HG03520 (cell line): ENCODE data around the gene HBEGF.

Source experiments
- ATAC-seq: cut with Tn5 transposase; IDR thresholded peaks from one replicate; pipeline ENCODE4 v1.9.1; 2021; ENCODE audit warnings: mild to moderate bottlenecking, moderate library complexity; ENCODE audit not compliant: unreplicated experiment

HBEGF gene, protein sequence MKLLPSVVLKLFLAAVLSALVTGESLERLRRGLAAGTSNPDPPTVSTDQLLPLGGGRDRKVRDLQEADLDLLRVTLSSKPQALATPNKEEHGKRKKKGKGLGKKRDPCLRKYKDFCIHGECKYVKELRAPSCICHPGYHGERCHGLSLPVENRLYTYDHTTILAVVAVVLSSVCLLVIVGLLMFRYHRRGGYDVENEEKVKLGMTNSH

DNA sequence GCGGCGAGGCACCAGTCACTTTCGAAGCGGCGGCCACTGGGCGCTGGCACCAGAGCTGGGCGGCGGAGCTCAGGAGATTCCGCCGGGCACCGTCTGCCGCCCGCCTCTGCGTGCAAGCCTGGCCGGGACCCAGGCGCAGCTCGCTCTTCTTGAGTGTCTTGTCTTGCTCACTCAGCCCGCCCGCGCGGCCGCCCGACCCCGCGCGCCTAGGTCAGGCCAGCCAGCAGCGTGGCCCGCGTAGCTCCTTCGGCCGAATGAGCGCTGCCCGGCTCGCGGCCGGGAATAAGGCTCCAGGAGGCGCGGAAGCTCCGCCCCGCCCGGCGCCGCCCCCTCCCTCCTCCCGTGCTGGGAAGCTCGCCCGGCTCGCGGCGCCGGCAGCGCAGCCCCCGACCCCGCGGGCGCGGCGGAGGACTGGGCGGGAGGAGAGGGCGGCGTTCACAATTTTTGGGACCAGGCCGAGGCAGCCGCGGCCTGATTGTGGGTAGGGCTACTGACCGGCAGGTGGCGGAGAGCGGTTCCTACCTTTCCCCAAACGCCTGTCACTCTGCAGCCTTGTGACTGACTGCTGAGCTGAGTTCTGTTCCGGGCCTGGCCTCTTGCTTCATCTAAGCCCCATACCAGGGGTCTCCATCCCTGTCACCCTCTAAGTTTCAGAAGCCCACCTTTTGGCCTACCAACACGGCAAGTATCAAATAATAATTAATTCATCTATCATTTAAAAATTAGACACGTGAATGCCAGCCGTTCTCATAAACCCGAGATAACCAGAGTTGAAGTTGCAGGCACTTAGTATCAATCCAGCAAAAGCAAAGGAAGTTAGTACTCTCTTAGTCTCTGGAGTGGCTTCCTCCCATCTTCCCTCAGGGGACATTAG, at the start of gene HBEGF:
Gene HBEGF (minus strand): TSS at position 256 of the 874 bp plus-strand sequence. CDS start 275 bp downstream, outside the sequence.
- peak; percentile 81 for ATAC-seq

GRCh38 chr5:140393738-140394137, 47.3 kb upstream of the HBEGF start:
- no peak for ATAC-seq

DNA sequence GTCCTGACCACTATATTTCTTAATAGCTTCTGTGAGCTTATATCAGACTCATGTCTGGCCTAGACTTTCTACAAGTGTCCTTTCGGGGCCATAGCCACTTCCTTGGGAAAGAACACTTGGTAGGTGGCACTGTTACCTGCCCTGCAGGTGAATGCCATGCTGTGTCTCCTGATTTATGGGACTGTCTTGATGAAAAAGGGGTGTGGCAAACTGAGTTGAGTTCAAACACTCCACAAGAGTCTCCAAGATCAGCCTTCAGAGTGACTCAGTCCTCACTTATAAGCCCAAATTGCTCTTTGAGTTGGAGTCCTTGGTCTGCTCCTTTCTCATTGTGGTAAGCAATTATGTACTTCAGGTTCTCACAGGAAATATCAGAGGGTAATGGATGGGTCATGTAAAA, 45.3 kb upstream of the HBEGF start:
- ATAC-seq = no peak

DNA sequence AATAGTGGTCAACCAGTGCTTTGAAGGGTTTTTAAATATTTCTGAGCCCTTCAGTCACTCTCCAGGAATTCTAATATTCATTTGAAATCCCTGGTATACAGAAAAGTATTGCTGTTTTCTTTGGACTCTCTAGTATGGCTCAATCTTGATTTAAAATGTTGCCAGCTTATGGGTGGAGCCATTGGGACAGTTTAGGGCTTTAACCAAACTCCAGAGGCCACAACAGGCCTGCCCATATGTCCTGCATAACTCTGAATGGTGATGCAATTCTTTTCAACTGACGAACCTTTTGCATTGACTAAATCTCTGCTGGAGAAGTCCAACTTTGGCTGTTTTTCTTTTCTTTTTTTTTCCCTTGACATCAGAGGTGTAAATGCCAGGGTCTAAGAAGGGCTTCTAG, 44.9 kb upstream of the HBEGF start:
- ATAC-seq = no peak

DNA sequence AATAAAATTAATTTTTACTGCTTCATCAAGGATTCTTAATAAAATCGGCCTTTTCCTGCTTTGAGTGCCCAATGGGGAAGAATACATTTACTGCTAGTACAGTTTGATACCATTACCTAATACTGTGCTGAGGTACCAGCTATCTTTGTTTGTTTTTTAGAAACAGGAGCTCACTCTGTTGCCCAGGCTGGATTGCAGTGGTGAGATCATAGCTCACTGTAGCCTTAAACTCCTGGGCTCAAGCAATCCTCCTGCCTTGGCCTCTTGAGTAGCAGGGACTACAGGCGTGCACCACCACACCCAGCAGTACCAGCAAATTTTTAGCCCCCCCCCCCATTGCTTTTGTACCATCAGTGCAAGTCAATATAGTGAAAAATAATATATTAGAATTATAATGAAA, 41.6 kb upstream of the HBEGF start:
- no peak for ATAC-seq

DNA sequence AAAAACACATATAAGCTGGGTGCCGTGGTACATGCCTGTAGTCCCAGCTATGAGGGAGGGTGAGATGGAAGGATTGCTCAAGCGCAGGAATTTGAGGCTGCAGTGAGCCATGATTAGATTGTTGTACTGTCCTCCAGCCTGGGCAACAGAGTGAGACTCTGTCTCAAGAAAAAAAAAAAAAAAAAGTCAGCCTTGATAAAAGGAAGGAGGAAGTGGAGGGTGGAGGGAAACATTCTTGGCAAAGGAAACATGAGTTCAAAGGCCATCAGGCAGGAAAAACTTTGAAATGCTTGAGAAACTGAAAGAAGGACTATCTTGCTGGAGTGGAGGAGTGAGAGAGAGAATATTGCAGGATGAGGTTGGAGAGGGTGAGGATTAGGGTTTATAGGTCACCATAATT, 36.9 kb upstream of the HBEGF start:
- no peak for ATAC-seq

DNA sequence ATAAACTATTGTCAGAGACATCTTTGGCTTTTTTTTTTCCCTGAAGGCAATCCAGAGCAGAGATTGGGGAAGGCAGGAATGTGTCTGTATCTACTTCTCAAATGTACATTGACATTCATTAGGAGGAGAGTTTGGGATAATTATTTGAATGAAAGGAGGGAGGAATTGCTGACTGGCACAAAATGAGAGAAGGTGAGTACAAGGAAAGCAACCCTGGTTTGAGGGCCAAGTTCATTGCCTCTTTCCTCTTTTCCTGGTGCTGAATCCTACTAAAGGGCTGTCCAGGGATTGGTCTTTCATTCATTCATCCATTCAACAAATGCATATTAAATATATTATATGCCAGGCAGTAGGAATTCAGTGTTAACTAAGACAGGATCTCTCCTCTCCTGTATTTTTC, 36.5 kb upstream of the HBEGF start:
- no peak for ATAC-seq

GRCh38 chr5:140381972-140382371, 35.6 kb upstream of the HBEGF start:
- no peak for ATAC-seq

DNA sequence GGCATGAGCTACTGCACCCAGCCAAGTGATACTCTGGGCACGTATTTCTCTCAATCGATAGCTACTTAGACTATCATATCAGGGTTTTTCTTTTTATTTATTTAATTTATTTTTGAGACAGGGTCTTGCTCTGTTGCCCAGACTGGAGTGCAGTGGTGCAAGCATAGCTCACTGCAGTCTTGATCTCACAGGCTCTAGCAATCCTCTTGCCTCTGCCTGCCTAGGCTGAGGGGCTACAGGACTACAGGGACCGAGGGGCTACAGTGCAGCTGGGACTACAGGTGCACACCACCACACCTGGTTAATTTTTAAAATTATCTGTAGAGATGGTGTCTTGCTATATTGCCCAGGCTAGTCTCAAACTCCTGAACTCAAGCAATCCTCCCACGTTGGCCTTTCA, 34.9 kb upstream of the HBEGF start:
- no peak for ATAC-seq

DNA sequence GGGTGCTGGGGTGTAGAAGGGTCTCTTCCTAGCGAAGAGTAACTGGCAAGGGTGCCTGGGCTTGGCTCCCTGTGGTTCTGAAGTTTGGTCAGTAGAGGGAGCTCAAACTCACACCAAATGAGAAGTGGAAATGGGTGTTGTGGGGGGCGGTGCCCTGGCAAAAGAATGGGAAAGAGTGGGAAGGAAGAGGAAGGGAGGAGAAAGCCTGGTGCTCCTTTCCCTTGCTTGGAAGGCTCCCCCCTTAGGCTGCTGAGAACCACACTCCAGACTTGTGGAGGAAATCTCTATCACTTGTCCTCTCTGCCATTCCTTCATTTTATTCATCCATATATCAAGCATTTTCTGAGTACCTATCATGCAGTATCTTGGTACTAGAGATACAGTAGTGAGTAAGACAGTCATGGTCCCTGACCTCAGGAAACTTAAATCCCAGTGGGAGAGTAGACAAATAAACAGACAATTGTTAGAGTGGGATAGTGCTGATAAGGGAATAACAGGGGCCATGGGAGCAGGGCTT, 26.6 kb upstream of the HBEGF start:
- no peak for ATAC-seq

DNA sequence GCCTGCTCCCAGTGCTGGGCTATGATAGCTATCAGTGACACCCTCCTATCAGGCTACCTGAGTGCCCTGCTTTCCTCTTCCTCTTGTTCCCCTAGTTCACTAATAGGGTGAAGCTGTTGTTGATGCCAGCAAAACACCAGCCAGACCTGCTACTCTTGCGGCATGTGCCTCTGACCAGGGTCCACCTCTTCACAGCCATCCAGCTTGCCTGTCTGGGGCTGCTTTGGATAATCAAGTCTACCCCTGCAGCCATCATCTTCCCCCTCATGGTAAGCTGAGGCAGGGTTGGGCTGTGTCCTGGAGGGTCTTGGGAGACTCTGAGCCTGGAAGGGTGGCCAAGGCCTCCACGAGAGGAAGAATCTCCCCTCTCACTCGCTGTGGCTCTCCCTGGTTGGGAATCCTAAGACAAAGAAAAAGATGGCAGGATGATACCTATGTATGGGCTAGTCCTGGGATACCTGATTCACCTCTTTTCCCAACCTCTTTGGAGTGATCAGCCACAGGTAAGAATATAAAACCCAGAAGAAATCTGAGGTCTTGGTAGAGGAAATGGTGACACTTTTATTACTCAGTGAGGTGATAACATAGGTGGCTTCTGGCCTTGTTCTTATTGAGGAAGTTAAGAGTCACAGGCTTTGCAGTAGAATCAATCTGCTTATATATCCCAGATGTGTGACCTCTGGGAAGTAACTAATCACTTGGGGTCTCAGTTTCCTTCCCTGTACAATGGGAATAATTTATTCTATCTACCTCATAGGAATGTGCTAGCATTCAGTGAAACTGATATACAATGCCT, 25.2 kb upstream of the HBEGF start:
- no peak for ATAC-seq

DNA sequence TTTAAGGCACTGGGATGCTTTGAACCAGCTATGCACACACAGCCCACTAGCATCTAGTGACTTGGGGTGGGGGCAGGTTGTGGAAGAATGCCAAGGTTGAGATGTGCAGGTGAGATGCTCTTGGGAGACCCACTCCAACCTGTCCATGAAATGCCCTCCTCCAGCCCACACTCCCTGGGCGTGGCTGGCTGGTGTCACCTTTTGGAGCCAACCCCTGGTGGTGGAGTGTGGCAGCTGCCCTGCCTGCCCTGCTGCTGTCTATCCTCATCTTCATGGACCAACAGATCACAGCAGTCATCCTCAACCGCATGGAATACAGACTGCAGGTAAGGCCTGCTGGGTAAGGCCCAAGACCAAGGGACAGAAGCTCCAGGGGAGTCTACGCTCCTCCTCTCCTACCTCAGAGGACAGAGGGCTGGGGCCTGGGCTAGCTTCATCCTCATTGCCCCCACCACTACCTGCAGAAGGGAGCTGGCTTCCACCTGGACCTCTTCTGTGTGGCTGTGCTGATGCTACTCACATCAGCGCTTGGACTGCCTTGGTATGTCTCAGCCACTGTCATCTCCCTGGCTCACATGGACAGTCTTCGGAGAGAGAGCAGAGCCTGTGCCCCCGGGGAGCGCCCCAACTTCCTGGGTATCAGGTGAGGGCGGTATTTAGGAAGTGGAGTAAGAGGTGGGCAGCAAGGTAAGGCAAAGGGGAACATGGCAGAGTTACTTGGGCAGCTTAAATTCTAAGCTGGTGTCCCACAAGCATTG, 21.0 kb upstream of the HBEGF start:
- no peak for ATAC-seq

- ATAC-seq = no peak
Observed at GRCh38 chr5:140366589-140367255, 20.3 kb upstream of the HBEGF start.

DNA sequence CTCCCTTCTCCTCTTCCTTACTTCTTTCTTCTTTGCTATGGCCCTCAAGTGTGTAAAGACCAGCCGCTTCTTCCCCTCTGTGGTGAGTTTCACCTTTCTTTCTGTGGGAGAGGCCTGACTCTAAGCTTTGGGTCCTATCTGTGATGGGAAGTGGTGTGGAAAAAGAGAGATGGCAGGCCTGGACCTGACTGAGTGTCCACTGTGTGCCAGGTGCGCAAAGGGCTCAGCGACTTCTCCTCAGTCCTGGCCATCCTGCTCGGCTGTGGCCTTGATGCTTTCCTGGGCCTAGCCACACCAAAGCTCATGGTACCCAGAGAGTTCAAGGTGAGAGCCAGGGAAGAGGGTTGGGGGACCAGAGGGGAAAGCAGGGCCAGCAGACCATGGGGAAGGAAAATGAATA, 19.5 kb upstream of the HBEGF start:
- ATAC-seq = no peak

GRCh38 chr5:140365282-140365681, 18.9 kb upstream of the HBEGF start:
- ATAC-seq = no peak

DNA sequence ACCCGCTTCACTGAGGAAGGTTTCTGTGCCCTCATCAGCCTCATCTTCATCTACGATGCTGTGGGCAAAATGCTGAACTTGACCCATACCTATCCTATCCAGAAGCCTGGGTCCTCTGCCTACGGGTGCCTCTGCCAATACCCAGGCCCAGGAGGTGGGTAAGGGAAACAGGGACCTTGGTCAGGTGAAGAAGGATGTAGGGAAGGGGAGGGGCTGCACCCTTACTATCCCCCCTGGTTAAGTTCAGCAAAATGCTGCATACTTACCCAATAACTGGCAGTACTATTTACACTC, 18.0 kb upstream of the HBEGF start:
- no peak for ATAC-seq

DNA sequence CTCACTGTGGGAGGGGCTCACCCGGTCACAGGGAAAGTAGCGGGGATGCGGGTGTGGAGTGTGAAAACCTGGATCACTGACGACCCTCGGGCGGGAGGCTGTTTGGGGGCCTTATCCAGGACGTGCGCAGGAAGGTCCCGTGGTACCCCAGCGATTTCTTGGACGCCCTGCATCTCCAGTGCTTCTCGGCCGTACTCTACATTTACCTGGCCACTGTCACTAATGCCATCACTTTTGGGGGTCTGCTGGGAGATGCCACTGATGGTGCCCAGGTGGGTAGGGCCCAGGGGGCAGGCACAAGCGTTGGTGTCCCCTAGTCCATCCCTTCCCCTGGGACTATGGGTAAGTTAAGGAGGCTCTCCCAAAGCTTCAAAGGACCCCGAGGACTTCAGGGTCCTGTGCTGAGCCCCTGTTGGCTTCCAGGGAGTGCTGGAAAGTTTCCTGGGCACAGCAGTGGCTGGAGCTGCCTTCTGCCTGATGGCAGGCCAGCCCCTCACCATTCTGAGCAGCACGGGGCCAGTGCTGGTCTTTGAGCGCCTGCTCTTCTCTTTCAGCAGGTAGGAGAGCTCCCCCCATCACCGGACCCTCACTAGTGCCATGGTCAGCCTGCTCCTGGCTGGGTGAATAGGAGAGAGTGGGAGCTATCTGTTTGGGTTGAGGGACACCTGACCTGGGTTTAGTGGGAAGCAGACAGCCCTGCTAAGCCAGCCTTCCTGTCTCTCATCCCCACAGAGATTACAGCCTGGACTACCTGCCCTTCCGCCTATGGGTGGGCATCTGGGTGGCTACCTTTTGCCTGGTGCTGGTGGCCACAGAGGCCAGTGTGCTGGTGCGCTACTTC, 17.4 kb upstream of the HBEGF start:
- ATAC-seq = no peak

DNA sequence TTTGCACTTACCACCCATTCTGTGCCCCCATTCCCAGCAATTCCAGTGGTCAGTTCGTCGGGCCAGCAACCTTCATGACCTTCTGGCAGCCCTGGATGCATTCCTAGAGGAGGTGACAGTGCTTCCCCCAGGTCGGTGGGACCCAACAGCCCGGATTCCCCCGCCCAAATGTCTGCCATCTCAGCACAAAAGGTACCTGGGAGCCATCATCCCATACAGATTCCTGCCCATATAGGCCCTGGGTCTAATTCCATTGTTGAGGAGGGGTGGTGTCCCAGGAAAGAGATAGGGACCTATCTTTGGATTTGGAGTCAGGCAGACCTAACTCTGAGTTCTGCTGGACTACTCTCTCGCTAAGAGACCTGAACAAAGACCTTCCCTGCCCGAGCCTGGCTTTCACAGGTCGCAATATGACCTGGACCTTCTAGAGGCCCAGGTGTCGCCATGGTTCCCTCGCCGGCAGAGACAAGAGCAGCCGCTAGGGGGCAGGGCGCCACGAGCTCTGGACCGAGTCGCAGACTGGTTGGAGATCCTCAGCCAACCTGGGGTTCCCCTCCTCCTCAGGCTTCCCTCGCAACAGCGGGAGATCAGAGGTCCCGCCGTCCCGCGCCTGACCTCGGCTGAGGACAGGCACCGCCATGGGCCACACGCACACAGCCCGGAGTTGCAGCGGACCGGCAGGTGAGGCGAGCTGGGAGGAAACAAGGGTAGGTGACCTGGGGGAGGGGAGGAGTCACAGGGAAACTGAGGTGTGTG, 16.6 kb upstream of the HBEGF start:
- peak; percentile 88 for ATAC-seq

- ATAC-seq = no peak
Observed at GRCh38 chr5:140362311-140362710, 15.9 kb upstream of the HBEGF start.
